ENCODE results near the gene CIZ1. TPM values are rescaled to one million over a fixed set of nuclear protein-coding genes. Genes with fewer than 3 reads are reported as not detected.

The CIZ1 gene
- total and polyA plus RNA-seq, 2 of the 13 experiments (the other 11 are each of a cell fraction or from before 2014, with no cell fraction given) = 30.6 to 50.3 TPM

DNA sequence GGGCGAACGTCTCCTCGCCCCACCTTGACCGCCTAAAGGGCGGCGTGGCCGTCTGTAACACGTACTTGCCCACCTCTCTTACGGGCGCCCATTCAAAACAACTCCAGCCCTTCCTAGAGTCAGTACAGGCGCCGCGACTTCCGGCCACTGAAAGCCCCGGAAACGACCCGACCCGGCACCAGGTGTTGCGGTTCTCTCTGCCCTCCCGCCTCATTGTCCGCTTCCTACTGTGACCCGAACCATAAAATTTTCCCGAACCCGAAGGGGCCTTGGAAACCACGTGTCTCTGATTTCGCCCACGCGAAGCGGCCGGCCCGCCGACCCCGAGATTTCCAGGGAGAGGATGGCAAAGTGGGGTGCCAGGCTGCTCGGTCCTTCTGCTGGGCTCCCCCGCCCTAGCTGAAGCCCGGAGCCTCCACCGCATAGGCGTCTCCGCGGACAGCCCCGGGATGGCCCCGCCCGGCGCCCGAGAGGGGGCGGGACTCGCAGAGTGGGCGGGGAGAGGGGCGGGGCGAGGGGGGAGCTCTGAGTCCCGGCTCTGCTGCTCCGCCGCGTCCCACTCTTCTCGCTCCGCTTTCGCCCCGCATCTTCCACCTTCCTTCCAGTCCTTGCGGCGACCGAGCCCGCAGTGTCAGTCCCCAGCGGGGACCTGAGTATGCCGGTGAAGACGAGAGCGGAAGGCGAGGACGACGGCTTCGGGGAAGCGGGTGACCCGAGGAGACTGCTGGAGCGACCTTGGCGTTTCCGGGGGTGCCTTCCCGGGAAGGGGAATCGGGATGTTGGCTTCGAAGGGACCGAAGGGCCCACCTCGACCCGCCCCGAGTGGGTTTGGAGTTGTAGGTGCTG, 63.2 kb downstream of the CIZ1 start (continued):
- TF ChIP-seq, protein P1, sequence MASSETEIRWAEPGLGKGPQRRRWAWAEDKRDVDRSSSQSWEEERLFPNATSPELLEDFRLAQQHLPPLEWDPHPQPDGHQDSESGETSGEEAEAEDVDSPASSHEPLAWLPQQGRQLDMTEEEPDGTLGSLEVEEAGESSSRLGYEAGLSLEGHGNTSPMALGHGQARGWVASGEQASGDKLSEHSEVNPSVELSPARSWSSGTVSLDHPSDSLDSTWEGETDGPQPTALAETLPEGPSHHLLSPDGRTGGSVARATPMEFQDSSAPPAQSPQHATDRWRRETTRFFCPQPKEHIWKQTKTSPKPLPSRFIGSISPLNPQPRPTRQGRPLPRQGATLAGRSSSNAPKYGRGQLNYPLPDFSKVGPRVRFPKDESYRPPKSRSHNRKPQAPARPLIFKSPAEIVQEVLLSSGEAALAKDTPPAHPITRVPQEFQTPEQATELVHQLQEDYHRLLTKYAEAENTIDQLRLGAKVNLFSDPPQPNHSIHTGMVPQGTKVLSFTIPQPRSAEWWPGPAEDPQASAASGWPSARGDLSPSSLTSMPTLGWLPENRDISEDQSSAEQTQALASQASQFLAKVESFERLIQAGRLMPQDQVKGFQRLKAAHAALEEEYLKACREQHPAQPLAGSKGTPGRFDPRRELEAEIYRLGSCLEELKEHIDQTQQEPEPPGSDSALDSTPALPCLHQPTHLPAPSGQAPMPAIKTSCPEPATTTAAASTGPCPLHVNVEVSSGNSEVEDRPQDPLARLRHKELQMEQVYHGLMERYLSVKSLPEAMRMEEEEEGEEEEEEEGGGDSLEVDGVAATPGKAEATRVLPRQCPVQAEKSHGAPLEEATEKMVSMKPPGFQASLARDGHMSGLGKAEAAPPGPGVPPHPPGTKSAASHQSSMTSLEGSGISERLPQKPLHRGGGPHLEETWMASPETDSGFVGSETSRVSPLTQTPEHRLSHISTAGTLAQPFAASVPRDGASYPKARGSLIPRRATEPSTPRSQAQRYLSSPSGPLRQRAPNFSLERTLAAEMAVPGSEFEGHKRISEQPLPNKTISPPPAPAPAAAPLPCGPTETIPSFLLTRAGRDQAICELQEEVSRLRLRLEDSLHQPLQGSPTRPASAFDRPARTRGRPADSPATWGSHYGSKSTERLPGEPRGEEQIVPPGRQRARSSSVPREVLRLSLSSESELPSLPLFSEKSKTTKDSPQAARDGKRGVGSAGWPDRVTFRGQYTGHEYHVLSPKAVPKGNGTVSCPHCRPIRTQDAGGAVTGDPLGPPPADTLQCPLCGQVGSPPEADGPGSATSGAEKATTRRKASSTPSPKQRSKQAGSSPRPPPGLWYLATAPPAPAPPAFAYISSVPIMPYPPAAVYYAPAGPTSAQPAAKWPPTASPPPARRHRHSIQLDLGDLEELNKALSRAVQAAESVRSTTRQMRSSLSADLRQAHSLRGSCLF (CRISPR knock-in tag; IDR thresholded peaks at IDR 0.05; ENCODE audit: borderline replicate concordance) = no peak
- TF ChIP-seq BORCS8-MEF2B (CRISPR knock-in tag; IDR thresholded peaks at IDR 0.05) = no peak
- no peak for TF ChIP-seq TCF7L2 (IDR thresholded peaks at IDR 0.05; ENCODE audit: low read depth, low read length)
- 0 out of 2 replicates have a peak, but pooled peaks have one; percentile 6 for TF ChIP-seq ZBTB14 (CRISPR knock-in tag; IDR thresholded peaks at IDR 0.05)
- no peak for TF ChIP-seq NONO (IDR thresholded peaks at IDR 0.05)
- TF ChIP-seq NONO (CRISPR knock-in tag; conservative IDR thresholded peaks at IDR 0.05) = peak; percentile 46; the same call in 1 of the 2 replicates
- TF ChIP-seq SPEN (CRISPR knock-in tag; IDR thresholded peaks at IDR 0.05; ENCODE audit: low read depth) = no peak
- TF ChIP-seq, protein P2, sequence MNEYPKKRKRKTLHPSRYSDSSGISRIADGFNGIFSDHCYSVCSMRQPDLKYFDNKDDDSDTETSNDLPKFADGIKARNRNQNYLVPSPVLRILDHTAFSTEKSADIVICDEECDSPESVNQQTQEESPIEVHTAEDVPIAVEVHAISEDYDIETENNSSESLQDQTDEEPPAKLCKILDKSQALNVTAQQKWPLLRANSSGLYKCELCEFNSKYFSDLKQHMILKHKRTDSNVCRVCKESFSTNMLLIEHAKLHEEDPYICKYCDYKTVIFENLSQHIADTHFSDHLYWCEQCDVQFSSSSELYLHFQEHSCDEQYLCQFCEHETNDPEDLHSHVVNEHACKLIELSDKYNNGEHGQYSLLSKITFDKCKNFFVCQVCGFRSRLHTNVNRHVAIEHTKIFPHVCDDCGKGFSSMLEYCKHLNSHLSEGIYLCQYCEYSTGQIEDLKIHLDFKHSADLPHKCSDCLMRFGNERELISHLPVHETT (CRISPR knock-in tag; conservative IDR thresholded peaks at IDR 0.05) = no peak; the same call in none of the 2 replicates
- TF ChIP-seq ZNF558 (CRISPR knock-in tag; IDR thresholded peaks at IDR 0.05; ENCODE audit: borderline replicate concordance) = 0 out of 2 replicates have a peak, but pooled peaks have one; percentile 49
- 0 out of 2 replicates have a peak, but pooled peaks have one; percentile 14 for TF ChIP-seq ZNF777 (CRISPR knock-in tag; IDR thresholded peaks at IDR 0.05)
- peak; percentile 44; the same call in 1 of the 2 replicates for TF ChIP-seq TBX2 (CRISPR knock-in tag; IDR thresholded peaks at IDR 0.05; ENCODE audit: borderline replicate concordance)
- no peak for TF ChIP-seq GPBP1L1 (CRISPR knock-in tag; IDR thresholded peaks at IDR 0.05)
- 0 out of 2 replicates have a peak, but pooled peaks have one; percentile 26 for TF ChIP-seq RELA (CRISPR knock-in tag; IDR thresholded peaks at IDR 0.05)
- TF ChIP-seq BATF2 (CRISPR knock-in tag; IDR thresholded peaks at IDR 0.05) = peak; percentile 58; the same call in 1 of the 2 replicates
- TF ChIP-seq STAT5B (CRISPR knock-in tag; IDR thresholded peaks at IDR 0.05) = no peak
- no peak for TF ChIP-seq ZMYM2 (CRISPR knock-in tag; IDR thresholded peaks at IDR 0.05)
- no peak for TF ChIP-seq ZNF713 (CRISPR knock-in tag; IDR thresholded peaks at IDR 0.05)

Measured in HepG2 (cell line).